ENCODE data around the gene KCNH2. TPM values are rescaled to one million over a fixed set of nuclear protein-coding genes. Genes with fewer than 3 reads are reported as not detected.

KCNH2 gene
- total RNA-seq, 2 experiments from 2014 or later, result 5.8 to 7.5 TPM

GRCh38 chr7:150916670-150917069, 61.5 kb downstream of the KCNH2 start:
- Histone ChIP-seq H3K27ac (ENCODE audit: low read depth, low read length, poor library complexity, severe bottlenecking) (no peak overlapping the region), H3K36me3 (ENCODE audit: insufficient read depth, low read length) (no peaks in the 10 kb centered on the region), H3K79me2 (ENCODE audit: insufficient read depth, low read depth, low read length) (no peaks in the 10 kb centered on the region), H4K20me1 (ENCODE audit: insufficient read depth, low read length) (no peaks in the 10 kb centered on the region), H3K9me2 (ENCODE audit: insufficient read depth, low read length) (no peaks in the 10 kb centered on the region), H3K4me3 (ENCODE audit: low read depth, low read length, poor library complexity, severe bottlenecking) (no peak overlapping the region), H3K9me3 (ENCODE audit: low read length) (no peaks in the 10 kb centered on the region), H2AFZ (ENCODE audit: low read length) (no peak overlapping the region), H3K4me1 (ENCODE audit: insufficient read depth, low read length, poor library complexity, severe bottlenecking) (no peaks in the 10 kb centered on the region), H3K4me2 (ENCODE audit: low read length) (no peak overlapping the region)
- TF ChIP-seq CTCF (conservative IDR thresholded peaks at IDR 0.05; ENCODE audit: low read length) (no peak), EZH2phosphoT487 (IDR thresholded peaks at IDR 0.05; ENCODE audit: borderline replicate concordance, low read depth, low read length) (no peak)
- no peak for DNase-seq (ENCODE audit: low spot score)
- POLR2A ChIA-PET, result no interaction called here
- CTCF ChIA-PET (ENCODE audit: unreplicated experiment), result no interaction called here
- BruUV-seq (replicated peaks), result no TSS peak
- intact Hi-C loops (cut with micrococcal nuclease; ENCODE audit: unreplicated experiment), result no loop called here

GRCh38 chr7:150914966-150915365, 63.2 kb downstream of the KCNH2 start:
- no peak for TF ChIP-seq CTCF (conservative IDR thresholded peaks at IDR 0.05; ENCODE audit: low read length)
- TF ChIP-seq EZH2phosphoT487 (IDR thresholded peaks at IDR 0.05; ENCODE audit: borderline replicate concordance, low read depth, low read length), result no peak
- H3K9me3 ChIP-seq (ENCODE audit: low read length), result no peaks in the 10 kb centered on the region
- ChIA-PET CTCF (ENCODE audit: unreplicated experiment) (no interaction called here), POLR2A (interaction anchor here (1.4 kb wide), 1 partner anchor 12 kb away, joined by 4 read pairs; no protein-coding TSS in a partner anchor)
- H3K4me3 ChIP-seq (ENCODE audit: low read depth, low read length, poor library complexity, severe bottlenecking), result no peak overlapping the region
- DNase-seq (ENCODE audit: low spot score), result no peak
- no peaks in the 10 kb centered on the region for H3K4me1 ChIP-seq (ENCODE audit: insufficient read depth, low read length, poor library complexity, severe bottlenecking)
- intact Hi-C loops (cut with micrococcal nuclease; ENCODE audit: unreplicated experiment), result no loop called here
- no peaks in the 10 kb centered on the region for H4K20me1 ChIP-seq (ENCODE audit: insufficient read depth, low read length)
- no peaks in the 10 kb centered on the region for H3K79me2 ChIP-seq (ENCODE audit: insufficient read depth, low read depth, low read length)
- no peak overlapping the region for H2AFZ ChIP-seq (ENCODE audit: low read length)
- BruUV-seq (replicated peaks), result no TSS peak
- H3K27ac ChIP-seq (ENCODE audit: low read depth, low read length, poor library complexity, severe bottlenecking), result no peak overlapping the region
- no peaks in the 10 kb centered on the region for H3K9me2 ChIP-seq (ENCODE audit: insufficient read depth, low read length)
- H3K36me3 ChIP-seq (ENCODE audit: insufficient read depth, low read length), result no peaks in the 10 kb centered on the region
- no peak overlapping the region for H3K4me2 ChIP-seq (ENCODE audit: low read length)

- H4K20me1 ChIP-seq (ENCODE audit: insufficient read depth, low read length), result no peaks in the 10 kb centered on the region
- H3K9me2 ChIP-seq (ENCODE audit: insufficient read depth, low read length), result no peaks in the 10 kb centered on the region
- H3K4me1 ChIP-seq (ENCODE audit: insufficient read depth, low read length, poor library complexity, severe bottlenecking), result no peaks in the 10 kb centered on the region
- TF ChIP-seq EZH2phosphoT487 (IDR thresholded peaks at IDR 0.05; ENCODE audit: borderline replicate concordance, low read depth, low read length), result no peak
- TF ChIP-seq CTCF (conservative IDR thresholded peaks at IDR 0.05; ENCODE audit: low read length), result no peak
- BruUV-seq (replicated peaks), result no TSS peak
- no peak overlapping the region for H3K27ac ChIP-seq (ENCODE audit: low read depth, low read length, poor library complexity, severe bottlenecking)
- intact Hi-C loops (cut with micrococcal nuclease; ENCODE audit: unreplicated experiment), result no loop called here
- H2AFZ ChIP-seq (ENCODE audit: low read length), result no peak overlapping the region
- H3K36me3 ChIP-seq (ENCODE audit: insufficient read depth, low read length), result no peaks in the 10 kb centered on the region
- DNase-seq (ENCODE audit: low spot score), result no peak
- no peak overlapping the region for H3K4me3 ChIP-seq (ENCODE audit: low read depth, low read length, poor library complexity, severe bottlenecking)
- no peak overlapping the region for H3K4me2 ChIP-seq (ENCODE audit: low read length)
- ChIA-PET POLR2A (no interaction called here), CTCF (ENCODE audit: unreplicated experiment) (no interaction called here)
- H3K79me2 ChIP-seq (ENCODE audit: insufficient read depth, low read depth, low read length), result no peaks in the 10 kb centered on the region
- H3K9me3 ChIP-seq (ENCODE audit: low read length), result no peaks in the 10 kb centered on the region
These were observed 63.9 kb downstream of the KCNH2 start for GRCh38 chr7:150914196-150914595.
